ENCODE measurements around the gene BACH1. TPM values are rescaled to one million over a fixed set of nuclear protein-coding genes. Genes with fewer than 3 reads are reported as not detected.
A peak's percentile ranks its signal among the peaks of the same experiment; 100 is the strongest.

The BACH1 gene
- total and polyA plus RNA-seq, 10 of the 15 experiments (the other 5 are each of a cell fraction or from before 2014, with no cell fraction given) = 3.2 to 25.7 (median 10.5) TPM

DNA sequence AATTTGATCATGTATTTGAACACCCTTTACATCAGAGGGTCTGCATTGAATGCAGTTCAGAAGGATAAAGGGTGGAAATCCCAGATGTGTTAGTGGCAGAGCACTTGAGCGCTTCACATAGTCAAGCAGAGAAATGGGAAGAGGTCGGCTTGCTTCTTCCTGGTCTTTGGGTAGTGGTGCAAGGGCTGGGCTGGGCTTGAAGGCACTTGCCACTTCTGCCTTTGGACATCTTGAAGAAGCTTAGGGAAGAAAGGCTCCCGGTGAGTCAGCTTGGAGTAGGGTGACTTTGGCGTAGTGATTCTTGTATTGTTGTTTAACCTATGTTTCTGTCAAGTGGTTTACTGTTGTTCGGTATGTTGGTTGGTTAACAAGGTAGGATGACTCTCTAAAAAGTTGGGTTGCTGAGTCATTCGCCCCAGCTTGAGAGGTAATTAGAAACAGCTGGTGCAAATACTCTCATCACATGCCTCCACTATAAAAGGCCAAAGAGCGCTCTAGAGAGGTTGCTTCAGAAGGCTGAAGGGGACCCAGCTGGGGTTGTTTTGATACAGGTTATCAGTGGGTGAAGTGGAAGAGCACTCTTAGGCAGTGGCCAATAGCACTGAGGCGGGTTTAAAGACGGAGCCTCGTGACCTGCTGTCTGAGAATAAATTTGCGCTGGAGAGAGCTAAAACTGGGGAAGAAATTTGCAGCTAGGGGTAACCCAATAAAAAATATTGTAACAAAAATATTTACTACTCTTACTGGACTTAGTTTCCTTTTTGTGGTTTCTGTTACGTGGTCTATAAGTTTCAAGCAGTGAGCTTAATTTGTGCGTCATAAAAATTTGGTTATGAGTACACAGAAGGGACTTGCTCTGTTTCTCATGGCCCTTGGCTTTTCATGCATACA, 1.4 kb downstream of the BACH1 start (continued):
- TF ChIP-seq USF2 (IDR thresholded peaks at IDR 0.05; ENCODE audit: borderline replicate concordance, low read depth, low read length) = no peak; the same call in 1 of the 2 replicates
- peak; percentile 94 for TF ChIP-seq CREB1 (IDR thresholded peaks at IDR 0.05; ENCODE audit: low read depth)
- TF ChIP-seq USF1 (IDR thresholded peaks at IDR 0.05; ENCODE audit: borderline replicate concordance, extremely low read length, insufficient read depth, low read depth, low read length) = no peak
- TF ChIP-seq, protein P1, sequence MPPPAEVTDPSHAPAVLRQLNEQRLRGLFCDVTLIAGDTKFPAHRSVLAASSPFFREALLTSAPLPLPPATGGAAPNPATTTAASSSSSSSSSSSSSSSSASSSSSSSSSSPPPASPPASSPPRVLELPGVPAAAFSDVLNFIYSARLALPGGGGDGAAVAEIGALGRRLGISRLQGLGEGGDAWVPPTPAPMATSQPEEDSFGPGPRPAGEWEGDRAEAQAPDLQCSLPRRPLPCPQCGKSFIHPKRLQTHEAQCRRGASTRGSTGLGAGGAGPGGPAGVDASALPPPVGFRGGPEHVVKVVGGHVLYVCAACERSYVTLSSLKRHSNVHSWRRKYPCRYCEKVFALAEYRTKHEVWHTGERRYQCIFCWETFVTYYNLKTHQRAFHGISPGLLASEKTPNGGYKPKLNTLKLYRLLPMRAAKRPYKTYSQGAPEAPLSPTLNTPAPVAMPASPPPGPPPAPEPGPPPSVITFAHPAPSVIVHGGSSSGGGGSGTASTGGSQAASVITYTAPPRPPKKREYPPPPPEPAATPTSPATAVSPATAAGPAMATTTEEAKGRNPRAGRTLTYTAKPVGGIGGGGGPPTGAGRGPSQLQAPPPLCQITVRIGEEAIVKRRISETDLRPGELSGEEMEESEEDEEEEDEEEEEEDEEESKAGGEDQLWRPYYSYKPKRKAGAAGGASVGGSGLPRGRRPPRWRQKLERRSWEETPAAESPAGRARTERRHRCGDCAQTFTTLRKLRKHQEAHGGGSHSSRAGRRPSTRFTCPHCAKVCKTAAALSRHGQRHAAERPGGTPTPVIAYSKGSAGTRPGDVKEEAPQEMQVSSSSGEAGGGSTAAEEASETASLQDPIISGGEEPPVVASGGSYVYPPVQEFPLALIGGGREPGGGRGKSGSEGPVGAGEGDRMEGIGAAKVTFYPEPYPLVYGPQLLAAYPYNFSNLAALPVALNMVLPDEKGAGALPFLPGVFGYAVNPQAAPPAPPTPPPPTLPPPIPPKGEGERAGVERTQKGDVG (CRISPR knock-in tag; IDR thresholded peaks at IDR 0.05) = 0 out of 2 replicates have a peak, but pooled peaks have one; percentile 11
- TF ChIP-seq HCFC1 (IDR thresholded peaks at IDR 0.05; ENCODE audit: low read length) = no peak
- TF ChIP-seq, protein P2, sequence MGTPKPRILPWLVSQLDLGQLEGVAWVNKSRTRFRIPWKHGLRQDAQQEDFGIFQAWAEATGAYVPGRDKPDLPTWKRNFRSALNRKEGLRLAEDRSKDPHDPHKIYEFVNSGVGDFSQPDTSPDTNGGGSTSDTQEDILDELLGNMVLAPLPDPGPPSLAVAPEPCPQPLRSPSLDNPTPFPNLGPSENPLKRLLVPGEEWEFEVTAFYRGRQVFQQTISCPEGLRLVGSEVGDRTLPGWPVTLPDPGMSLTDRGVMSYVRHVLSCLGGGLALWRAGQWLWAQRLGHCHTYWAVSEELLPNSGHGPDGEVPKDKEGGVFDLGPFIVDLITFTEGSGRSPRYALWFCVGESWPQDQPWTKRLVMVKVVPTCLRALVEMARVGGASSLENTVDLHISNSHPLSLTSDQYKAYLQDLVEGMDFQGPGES (IDR thresholded peaks at IDR 0.05) = no peak
- no peak for TF ChIP-seq ZSCAN29 (IDR thresholded peaks at IDR 0.05)
- TF ChIP-seq ZNF24 (IDR thresholded peaks at IDR 0.05) = no peak
- no peak for TF ChIP-seq KAT2A (conservative IDR thresholded peaks at IDR 0.05; ENCODE audit: control insufficient read depth, low read depth, low read length)
- no peak for TF ChIP-seq SPI1 (IDR thresholded peaks at IDR 0.05; ENCODE audit: borderline replicate concordance, insufficient read depth, low read depth, low read length)
- peak; percentile 93 for TF ChIP-seq SIN3A (IDR thresholded peaks at IDR 0.05; ENCODE audit: low read depth, low read length)
- TF ChIP-seq SUZ12 (IDR thresholded peaks at IDR 0.05; ENCODE audit: unreplicated experiment) = no peak
- peak; percentile 81; the same call in 1 of the 2 replicates for TF ChIP-seq PAX5 (IDR thresholded peaks at IDR 0.05; ENCODE audit: borderline replicate concordance, low read depth, low read length)
- TF ChIP-seq EZH2 (IDR thresholded peaks at IDR 0.05; ENCODE audit: borderline replicate concordance, control insufficient read depth, low read depth, low read length) = no peak
- no peak for TF ChIP-seq PAX8 (IDR thresholded peaks at IDR 0.05)
- TF ChIP-seq PML (IDR thresholded peaks at IDR 0.05; ENCODE audit: low read length) = no peak
- peak; percentile 78; the same call in 1 of the 2 replicates for TF ChIP-seq TBL1XR1 (IDR thresholded peaks at IDR 0.05; ENCODE audit: low read depth, low read length)
- TF ChIP-seq ESRRA (IDR thresholded peaks at IDR 0.05; ENCODE audit: low read length) = no peak; the same call in 1 of the 2 replicates
- peak; percentile 81 for TF ChIP-seq NFIC (IDR thresholded peaks at IDR 0.05; ENCODE audit: low read depth, low read length)
- TF ChIP-seq, protein P3, sequence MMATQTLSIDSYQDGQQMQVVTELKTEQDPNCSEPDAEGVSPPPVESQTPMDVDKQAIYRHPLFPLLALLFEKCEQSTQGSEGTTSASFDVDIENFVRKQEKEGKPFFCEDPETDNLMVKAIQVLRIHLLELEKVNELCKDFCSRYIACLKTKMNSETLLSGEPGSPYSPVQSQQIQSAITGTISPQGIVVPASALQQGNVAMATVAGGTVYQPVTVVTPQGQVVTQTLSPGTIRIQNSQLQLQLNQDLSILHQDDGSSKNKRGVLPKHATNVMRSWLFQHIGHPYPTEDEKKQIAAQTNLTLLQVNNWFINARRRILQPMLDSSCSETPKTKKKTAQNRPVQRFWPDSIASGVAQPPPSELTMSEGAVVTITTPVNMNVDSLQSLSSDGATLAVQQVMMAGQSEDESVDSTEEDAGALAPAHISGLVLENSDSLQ (IDR thresholded peaks at IDR 0.05) = no peak
- no peak for TF ChIP-seq YBX1 (IDR thresholded peaks at IDR 0.05)
- TF ChIP-seq KLF5 (IDR thresholded peaks at IDR 0.05; ENCODE audit: partially characterized antibody) = peak; percentile 21
- TF ChIP-seq HDAC2 (IDR thresholded peaks at IDR 0.05) = no peak
- peak; percentile 29 for TF ChIP-seq SMAD1 (IDR thresholded peaks at IDR 0.05; ENCODE audit: low read depth, partially characterized antibody)

Data from GM12878 (cell line).